ENCODE results near the gene CUBN. TPM values are rescaled to one million over a fixed set of nuclear protein-coding genes. Genes with fewer than 3 reads are reported as not detected.

The CUBN gene
- total and polyA plus RNA-seq, 9 of the 15 experiments (the other 6 are each of a cell fraction or from before 2014, with no cell fraction given), result 0.04 to 0.33 (median 0.09) TPM

DNA sequence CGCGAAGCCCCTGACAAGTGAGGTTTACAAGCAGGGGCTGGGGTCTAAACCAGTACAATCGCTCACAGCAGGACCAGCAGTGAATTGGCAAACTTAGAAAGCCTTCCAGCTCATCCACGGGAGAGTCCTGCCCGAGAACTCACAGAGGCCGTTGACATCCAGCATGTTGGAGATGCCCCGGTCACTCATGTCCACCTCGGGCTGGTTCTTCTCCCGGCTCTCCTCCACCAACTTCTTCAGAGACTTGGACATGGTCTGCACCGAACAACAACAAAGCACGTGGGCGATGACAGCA is 312.8 kb downstream of the CUBN start (continued):
- TF ChIP-seq NFYB (IDR thresholded peaks at IDR 0.05; ENCODE audit: extremely low read depth, insufficient read length) (no peak), EP300 (IDR thresholded peaks at IDR 0.05; ENCODE audit: low read length) (no peak), ZNF586 (CRISPR knock-in tag; conservative IDR thresholded peaks at IDR 0.05) (no peak), MTF1 (CRISPR knock-in tag; IDR thresholded peaks at IDR 0.05; ENCODE audit: borderline replicate concordance) (no peak), ZNF212 (CRISPR knock-in tag; IDR thresholded peaks at IDR 0.05) (no peak), PRPF4 (IDR thresholded peaks at IDR 0.05; ENCODE audit: insufficient read depth, low read depth, low read length, poor library complexity, severe bottlenecking) (no peak), ZKSCAN3 (CRISPR knock-in tag; IDR thresholded peaks at IDR 0.05) (no peak), GATAD2A (IDR thresholded peaks at IDR 0.05) (no peak), NFIC (IDR thresholded peaks at IDR 0.05) (no peak), BACH1 (tag; IDR thresholded peaks at IDR 0.05) (no peak), SMARCA5 (IDR thresholded peaks at IDR 0.05) (no peak)
- TF ChIP-seq, protein P1, sequence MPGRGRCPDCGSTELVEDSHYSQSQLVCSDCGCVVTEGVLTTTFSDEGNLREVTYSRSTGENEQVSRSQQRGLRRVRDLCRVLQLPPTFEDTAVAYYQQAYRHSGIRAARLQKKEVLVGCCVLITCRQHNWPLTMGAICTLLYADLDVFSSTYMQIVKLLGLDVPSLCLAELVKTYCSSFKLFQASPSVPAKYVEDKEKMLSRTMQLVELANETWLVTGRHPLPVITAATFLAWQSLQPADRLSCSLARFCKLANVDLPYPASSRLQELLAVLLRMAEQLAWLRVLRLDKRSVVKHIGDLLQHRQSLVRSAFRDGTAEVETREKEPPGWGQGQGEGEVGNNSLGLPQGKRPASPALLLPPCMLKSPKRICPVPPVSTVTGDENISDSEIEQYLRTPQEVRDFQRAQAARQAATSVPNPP (IDR thresholded peaks at IDR 0.05; ENCODE audit: borderline replicate concordance, insufficient read depth, insufficient read length), result no peak
- TF ChIP-seq, protein P2, sequence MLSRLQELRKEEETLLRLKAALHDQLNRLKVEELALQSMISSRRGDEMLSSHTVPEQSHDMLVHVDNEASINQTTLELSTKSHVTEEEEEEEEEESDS (CRISPR knock-in tag; IDR thresholded peaks at IDR 0.05), result no peak
- TF ChIP-seq, protein P3, sequence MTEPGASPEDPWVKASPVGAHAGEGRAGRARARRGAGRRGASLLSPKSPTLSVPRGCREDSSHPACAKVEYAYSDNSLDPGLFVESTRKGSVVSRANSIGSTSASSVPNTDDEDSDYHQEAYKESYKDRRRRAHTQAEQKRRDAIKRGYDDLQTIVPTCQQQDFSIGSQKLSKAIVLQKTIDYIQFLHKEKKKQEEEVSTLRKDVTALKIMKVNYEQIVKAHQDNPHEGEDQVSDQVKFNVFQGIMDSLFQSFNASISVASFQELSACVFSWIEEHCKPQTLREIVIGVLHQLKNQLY (CRISPR knock-in tag; conservative IDR thresholded peaks at IDR 0.05), result no peak
- TF ChIP-seq, protein P4, sequence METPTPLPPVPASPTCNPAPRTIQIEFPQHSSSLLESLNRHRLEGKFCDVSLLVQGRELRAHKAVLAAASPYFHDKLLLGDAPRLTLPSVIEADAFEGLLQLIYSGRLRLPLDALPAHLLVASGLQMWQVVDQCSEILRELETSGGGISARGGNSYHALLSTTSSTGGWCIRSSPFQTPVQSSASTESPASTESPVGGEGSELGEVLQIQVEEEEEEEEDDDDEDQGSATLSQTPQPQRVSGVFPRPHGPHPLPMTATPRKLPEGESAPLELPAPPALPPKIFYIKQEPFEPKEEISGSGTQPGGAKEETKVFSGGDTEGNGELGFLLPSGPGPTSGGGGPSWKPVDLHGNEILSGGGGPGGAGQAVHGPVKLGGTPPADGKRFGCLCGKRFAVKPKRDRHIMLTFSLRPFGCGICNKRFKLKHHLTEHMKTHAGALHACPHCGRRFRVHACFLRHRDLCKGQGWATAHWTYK (CRISPR knock-in tag; IDR thresholded peaks at IDR 0.05), result no peak
- TF ChIP-seq, protein P5, sequence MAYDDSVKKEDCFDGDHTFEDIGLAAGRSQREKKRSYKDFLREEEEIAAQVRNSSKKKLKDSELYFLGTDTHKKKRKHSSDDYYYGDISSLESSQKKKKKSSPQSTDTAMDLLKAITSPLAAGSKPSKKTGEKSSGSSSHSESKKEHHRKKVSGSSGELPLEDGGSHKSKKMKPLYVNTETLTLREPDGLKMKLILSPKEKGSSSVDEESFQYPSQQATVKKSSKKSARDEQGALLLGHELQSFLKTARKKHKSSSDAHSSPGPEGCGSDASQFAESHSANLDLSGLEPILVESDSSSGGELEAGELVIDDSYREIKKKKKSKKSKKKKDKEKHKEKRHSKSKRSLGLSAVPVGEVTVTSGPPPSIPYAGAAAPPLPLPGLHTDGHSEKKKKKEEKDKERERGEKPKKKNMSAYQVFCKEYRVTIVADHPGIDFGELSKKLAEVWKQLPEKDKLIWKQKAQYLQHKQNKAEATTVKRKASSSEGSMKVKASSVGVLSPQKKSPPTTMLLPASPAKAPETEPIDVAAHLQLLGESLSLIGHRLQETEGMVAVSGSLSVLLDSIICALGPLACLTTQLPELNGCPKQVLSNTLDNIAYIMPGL (CRISPR knock-in tag; IDR thresholded peaks at IDR 0.05), result no peak

All from K562 (cell line).